ENCODE results near the gene PFKP.

Gene PFKP

DNA sequence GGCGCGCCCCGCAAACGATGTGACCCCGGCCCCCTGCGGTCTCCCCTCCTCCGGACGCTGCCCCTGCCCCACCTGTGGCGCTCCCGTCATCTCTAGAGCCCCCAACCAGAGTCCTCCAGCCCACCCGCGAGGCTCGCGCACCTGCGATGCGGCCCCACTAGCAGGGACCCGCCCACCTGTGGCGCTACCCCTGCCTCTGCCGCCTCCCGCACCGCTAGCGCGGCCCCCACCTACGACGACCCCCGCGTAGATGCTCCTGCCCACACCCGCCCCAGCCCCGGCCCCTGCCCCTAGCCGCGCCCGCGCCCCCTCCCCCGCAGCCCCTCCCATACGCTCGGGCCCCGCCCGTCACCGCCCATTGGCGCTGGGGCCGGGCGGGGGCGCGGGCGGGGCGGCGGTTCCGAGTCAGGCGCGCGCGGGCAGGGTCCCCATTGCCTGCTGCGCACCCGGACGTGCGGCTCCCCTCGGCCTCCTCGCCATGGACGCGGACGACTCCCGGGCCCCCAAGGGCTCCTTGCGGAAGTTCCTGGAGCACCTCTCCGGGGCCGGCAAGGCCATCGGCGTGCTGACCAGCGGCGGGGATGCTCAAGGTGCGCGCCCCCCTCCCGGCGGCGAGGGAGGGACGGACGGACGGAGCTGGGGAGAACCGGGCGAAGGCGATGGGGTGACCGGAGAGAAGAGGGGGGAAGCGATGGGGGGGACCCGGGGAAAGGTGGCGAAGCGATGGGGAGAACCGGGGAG is at the start of gene PFKP:
Gene PFKP (plus strand): TSS at position 431 of the 741 bp plus-strand sequence. CDS start 48 bp downstream, at position 479.
- H3K4me3 ChIP-seq (ENCODE audit: low read depth, low read length), result peak within 1 kb of the TSS; percentile 80

DNA sequence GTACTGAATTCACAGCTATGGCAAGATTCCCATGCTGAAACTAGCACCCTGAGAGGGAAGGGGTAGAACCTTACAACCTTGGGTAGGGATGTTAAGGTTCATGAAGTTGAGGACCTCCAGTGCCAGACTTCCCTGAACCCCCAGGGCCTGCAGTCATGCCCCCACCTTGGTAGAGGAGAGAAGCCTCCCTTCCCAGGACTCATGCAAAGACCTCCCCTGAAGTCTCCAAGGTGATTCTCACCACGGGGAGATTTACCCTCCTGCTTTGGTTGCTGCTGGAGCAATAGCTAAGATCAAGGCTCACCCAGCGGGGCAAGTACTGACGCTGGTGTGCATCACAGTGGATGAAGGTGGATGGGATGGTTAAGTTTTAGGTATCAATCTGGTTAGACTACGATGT is 49.1 kb upstream of the PFKP start:
- H3K4me3 ChIP-seq (ENCODE audit: low read depth, low read length), result no peak overlapping the region

DNA sequence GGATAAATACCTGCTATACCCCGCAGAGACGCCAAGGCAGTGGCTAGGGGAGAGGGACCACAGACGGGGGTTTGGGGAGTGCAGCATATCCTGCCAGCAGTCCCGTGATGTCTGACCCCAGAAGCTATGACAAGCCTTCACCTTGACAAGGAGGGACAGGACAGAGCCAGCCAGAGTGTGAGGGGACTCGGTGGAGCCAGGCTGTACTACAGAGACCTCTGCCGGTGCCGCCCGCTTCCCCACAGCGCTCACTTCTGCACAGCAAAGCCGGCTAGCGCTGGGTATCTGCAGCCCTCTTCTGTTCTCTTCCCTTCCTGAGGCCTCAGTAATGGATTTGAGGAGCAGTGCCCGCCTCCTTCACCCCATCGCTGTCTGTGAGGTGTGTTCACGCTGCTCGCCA is 47.0 kb upstream of the PFKP start:
- no peak overlapping the region for H3K4me3 ChIP-seq (ENCODE audit: low read depth, low read length)

DNA sequence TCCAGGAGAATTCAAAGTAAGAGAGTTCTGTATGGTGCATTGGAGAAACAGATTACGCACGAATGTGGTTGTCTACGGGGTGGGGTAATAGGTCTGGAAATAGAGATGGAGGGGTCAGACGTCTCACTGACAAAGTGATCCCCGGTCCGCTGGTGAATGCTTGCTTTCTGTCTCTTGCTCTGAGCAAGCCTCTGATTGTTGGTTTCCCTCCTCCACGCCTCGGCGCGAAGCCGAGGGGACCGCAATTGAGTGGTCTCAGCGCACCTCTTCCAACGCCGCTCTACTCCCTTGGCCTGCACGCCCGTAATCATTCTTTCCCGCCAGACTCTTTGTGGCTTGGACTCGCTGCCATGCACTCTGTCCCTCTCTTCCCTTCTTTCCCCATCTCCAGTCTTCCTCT is 46.5 kb upstream of the PFKP start:
- H3K4me3 ChIP-seq (ENCODE audit: low read depth, low read length), result no peak overlapping the region

DNA sequence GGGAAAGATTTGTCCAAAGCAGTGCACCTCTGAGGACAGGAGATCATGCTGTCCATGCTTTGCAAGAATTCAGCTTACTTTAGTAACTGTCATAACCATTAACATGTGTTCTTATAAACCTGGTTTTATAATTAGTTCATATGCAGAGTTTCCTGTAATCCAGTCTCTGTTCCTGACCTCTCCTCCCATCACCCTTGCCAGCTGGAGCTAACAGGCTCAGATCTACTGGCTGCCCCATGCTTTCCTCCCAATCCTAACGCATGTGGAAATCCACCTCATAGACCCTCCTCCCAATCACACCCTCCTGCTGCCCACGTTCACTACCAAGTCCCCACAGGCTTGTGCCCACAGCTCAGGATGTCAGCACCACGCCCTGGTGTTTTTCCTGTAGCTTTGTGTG is 45.3 kb upstream of the PFKP start:
- H3K4me3 ChIP-seq (ENCODE audit: low read depth, low read length), result no peak overlapping the region

DNA sequence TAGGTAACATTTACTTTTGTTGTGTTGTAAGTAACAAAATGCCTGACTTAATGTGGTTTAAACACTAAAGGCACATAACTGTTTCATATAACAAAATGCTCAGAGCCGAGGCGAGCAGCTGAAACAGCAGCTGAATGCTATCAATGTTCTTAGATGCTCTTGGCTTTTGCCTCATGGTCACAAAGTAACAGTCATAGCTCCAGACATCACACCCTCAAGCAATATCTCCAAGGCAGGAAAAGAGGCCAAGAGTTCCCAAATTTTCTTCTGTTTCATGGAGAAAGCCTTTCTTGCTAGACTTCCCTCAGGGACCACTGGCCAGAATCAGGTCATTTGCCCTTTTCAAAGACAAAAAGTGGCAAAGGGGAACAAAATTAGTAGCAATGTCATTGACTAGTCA is 43.5 kb upstream of the PFKP start:
- H3K4me3 ChIP-seq (ENCODE audit: low read depth, low read length), result no peak overlapping the region

DNA sequence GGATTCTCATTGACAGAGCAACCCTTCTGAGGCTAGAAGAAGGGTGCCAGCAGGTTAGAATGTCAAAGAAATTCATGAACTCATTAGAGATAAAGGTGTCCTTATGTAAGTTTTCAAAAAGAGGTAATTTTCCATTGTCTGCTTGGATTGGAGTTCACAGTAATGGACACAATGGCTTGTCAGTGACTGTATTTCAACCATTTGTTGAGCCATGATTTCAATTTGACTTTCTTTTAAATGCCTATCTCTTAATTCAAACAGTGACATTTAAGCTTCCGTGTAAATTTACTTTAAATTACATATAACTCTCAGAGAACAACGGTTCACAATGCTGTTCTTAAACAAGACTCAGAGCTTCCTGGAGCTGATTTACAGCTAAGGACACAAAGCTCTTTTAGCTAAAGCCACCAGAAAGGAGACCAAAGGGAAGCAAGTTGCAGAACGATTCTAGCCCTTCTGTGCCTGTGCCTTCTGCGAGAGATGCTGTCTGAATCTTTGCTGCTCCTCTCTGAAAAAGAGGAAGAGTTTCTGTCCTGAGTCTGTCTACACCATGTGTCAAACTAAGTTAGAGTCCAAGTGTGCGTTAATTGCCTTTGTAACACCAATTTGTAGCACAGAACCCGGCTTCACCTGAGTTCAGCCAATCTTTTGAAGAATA is 42.2 kb upstream of the PFKP start:
- H3K4me3 ChIP-seq (ENCODE audit: low read depth, low read length), result no peak overlapping the region

DNA sequence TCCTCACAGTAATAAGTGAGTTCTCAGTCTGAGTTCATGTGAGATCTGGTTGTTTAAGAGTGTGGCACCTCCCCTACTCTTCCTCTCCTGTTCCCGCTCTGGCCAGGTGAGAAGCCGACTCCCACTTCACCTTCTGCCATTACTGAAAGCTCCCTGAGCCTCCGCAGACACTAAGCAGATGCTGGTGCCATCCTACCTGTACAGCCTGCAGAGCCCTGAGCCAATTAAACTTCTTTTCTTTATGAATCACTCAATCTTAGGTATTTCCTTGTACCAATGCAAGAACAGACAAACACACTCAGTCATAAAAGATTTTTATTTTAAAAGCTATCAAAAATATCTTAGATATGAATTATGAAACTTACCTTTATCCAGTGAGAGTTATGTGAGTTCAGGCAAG is 39.5 kb upstream of the PFKP start:
- H3K4me3 ChIP-seq (ENCODE audit: low read depth, low read length), result no peak overlapping the region

DNA sequence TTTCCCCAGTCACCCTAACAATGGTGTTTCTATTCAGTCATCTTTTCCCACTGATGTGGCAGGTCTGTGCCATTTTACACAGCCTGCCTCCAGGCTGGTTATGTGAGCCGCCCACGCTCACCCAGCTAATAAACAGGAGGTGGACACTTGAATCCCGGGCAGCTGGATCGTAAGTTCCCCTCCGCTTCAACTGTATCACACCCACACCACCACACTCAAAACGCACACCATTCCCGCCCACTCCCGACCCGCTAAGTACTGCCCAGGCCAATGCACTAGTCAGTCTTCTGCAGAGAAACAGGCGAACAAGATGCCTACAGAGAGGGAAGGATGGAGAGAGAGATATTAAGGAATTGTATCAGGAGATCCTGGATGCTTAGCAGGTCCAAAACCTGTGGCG is 38.9 kb upstream of the PFKP start:
- H3K4me3 ChIP-seq (ENCODE audit: low read depth, low read length), result no peak overlapping the region

DNA sequence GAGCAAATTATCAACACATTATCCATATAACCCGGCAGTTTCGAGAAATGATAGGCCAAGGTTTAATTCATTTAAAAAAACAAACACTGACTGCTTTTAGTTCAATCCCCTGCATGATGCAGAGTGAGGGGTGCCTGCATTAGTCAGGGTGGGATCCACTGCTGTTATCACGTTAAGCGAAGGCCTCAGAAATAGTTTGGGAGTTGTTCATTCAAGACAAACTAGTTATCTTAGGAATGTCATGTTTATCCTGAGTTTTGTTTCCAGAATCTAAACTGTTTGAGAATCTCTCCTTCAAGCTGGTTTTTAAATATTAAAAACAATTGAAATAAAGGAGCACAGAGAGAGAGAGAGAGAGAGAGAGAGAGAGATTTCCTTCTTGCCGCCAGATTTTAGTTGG is 36.6 kb upstream of the PFKP start:
- no peak overlapping the region for H3K4me3 ChIP-seq (ENCODE audit: low read depth, low read length)

DNA sequence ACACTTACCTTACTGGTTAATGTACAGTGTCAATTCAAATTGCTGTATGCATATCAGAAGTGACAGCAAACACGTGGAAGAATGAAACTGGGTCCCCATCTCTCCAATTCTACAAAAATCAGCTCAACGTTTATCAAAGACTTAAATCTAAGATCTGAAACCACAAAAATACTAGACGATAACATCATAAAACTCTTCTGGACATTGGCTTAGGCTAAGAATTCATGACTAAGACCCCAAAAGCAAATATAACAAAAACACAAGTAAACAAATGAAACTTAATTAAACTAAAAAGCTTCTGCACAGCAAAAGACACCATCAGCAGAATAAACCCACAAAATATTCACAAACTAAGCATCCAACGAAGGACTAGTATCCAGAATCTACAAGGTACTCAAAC is 35.9 kb upstream of the PFKP start:
- no peak overlapping the region for H3K4me3 ChIP-seq (ENCODE audit: low read depth, low read length)

DNA sequence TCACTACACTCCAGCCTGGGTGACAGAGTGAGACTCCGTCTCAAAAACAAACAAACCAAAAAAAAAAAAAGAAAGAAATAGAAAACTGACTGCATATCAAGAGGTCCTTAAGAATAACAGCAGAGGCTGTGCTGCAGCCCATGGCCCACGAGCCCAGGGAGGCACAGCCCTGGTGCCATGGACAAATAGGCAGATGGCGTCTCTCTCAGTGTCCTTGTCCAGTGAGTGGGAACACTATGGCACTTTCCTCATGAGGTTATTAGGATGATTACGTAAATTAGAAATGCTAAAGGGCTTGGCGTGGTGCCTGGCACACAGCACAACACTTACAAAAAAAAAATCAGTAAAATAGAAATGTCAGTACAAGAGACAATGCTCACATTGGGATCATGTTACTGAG is 33.4 kb upstream of the PFKP start:
- H3K4me3 ChIP-seq (ENCODE audit: low read depth, low read length), result no peak overlapping the region

DNA sequence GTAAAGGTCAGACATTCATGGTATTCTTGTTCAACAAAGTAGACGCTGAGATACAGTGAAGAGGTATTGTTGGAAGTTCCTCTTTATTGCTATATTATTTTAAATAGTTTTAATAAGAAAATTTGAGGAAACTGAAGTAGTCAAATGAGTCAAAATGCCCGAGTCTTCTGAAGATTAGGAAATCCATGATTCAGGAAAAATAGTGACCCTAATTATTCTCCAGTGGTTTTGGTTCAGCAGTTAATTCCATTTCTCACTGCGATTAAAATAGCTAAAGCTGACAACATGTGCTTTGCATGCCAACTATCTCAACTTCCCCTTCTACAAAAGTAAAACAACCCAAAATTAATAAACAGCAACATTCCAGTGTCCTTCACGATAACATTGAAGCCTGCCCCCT is 32.7 kb upstream of the PFKP start:
- H3K4me3 ChIP-seq (ENCODE audit: low read depth, low read length), result no peak overlapping the region

DNA sequence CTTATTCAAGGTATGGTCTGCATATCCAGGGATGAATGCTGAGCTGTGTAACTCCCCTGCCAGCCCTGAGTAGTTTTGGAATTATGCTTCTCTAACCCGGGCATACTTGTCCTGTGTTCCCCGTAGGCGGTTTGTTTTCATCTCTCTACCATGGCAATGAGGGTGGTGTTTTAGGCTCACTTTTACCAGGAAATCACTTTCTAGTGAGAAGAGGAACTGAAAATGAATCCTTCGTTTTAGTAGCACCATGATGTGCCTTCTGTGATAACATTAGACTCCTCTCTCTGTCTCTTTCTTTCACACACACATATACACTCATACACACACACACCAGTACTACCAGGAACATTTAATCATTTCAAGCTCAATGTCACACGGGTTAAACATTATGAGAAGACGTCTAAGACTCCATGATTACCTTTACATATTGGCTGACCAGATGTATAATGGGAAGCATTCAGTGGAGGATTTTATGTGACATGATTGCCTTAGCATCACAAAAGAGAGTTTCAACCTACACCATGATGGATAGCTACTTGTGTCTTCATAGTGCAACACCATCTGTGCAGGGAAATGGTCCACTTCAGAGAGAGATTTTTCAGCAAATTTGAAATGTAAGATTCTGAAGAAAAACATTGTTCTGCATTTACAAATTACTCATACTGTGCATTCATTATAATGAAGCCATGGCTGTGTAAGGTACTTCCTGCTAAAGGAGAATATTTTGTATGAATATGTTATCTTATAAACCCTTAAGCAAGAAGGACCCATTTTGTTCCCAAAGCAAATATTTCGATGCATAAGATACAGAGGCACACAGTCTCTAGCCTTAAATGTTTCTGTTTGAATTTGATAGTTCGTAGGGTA is 31.0 kb upstream of the PFKP start:
- no peak overlapping the region for H3K4me3 ChIP-seq (ENCODE audit: low read depth, low read length)

DNA sequence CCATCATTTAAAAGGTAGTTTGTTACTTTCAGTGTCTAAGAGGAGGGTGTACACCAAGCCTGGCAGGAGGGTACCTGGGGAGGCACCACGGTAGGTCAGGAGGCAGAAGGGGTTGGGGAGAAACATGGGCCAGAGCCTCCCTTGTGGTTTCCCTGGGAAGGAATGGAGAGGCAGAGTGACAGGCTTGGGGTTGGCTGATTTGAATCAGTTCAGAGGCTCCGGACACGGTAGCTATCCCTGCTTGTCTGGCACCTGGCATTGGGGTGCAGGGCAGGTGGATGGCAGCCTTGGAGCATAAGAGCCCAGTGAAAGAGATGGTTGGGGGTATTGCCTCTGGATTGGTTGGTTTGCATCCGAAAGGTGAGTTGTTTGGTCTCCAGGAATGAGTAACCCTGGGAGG is 30.2 kb upstream of the PFKP start:
- H3K4me3 ChIP-seq (ENCODE audit: low read depth, low read length), result no peak overlapping the region

DNA sequence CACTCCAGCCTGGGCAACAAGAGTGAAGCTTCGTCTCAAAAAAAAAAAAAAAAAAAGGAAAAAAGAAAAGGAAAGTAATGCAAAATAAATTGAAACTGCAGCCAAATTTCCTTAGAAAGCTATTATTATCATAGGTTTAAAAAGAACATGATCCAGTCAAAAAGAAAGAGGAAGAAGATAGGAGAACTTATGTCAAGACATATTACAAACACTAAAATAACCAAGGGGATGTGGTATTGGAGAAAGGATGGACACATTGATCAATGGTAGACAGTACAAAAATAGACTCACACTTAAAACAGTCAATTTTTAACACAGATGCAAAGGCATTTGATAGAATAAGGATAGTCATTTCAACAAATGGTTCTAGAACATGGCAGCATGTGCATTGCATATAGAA is 27.3 kb upstream of the PFKP start:
- no peak overlapping the region for H3K4me3 ChIP-seq (ENCODE audit: low read depth, low read length)

DNA sequence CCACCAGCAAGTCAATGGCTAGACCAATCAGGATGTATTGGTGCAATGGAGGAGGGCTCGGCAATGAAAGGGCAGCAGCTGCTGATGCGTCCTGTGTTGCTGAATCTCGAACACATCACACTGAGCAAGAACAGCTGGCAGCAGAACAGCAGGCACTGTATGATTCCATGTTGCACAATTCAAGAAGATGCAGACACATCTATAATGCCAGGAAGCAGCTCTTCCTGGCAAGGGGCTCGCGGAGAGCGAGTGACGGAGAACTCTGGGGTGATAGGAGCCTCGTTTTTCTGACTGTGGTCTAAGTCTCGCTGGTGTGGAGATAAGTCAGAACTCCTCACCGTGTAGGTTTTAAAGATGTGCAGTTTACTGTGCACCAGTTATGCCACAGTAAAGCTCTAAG is 24.8 kb upstream of the PFKP start:
- H3K4me3 ChIP-seq (ENCODE audit: low read depth, low read length), result no peak overlapping the region

DNA sequence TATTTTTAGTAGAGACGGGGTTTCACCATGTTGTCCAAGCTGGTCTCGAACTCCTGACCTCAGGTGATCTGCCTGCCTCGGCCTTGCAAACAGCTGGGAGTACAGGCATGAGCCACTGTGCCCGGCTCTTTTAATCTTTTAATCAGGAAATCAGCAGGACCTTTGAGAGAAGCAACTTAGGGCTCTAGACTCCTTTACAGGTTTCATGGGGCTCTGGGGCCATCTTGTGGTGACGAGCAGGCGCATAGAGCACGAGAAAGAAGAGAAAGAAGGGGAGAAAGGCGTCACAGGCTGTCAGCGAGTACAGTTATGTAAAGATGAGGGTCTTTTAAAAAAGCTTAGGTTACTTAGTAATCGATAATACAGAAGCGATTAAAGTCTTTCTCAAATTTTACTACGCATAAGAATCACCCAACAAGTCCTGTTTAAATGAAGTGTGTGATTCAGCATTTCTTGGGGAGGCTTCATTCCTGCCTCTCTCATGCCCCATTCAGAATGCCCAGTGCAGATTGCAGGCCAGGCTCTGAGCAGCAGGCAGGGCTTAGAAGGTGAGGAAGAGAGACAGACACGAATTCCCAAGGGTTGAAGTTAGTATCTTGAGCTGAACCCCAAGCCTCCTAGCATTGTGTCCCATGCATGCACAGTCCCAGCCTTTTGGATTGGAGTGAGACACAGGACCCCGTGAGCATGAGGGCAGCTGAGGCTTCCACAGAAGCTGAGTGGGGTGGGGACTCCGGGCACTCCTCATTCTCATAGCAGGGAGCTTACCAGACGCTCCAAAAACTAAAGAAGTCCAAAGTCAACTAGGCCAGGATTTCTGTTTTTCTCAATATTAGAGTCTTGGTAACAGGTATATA is 23.6 kb upstream of the PFKP start:
- H3K4me3 ChIP-seq (ENCODE audit: low read depth, low read length), result no peak overlapping the region

DNA sequence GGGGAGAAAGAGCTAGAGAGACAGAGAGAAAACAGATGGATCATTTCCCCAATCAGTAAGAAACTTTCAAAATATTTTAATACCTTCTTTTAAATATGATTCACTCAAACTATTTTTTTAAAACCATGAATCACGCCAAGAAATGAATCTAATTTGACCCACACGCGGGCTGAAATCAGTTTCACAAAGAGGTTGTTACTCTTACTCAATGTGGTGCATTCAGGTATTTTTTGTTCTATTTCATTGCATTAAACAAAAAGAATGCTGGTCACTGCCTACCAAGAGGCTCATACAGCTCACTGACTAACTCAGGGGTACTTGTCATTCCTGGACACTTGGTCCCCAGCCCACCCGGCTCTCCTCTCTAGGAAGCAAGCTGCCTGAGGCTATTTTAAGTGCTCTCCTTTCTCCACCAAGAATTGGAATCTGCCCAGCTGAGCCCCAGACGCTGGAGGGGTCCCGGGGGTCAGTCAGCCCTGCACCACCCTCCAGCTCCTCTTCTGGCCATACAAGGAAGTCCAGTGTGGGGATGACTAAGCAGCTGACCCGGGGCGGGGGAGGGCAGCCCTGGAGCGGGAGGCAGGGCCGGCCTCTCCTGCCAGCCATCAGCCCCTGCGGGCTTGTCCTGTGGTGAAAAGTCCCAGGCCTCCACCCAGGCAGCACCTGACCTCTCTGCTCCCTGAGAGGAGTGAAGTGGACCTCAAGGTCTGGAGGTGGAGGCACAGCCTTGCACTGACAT is 21.7 kb upstream of the PFKP start:
- no peak overlapping the region for H3K4me3 ChIP-seq (ENCODE audit: low read depth, low read length)

DNA sequence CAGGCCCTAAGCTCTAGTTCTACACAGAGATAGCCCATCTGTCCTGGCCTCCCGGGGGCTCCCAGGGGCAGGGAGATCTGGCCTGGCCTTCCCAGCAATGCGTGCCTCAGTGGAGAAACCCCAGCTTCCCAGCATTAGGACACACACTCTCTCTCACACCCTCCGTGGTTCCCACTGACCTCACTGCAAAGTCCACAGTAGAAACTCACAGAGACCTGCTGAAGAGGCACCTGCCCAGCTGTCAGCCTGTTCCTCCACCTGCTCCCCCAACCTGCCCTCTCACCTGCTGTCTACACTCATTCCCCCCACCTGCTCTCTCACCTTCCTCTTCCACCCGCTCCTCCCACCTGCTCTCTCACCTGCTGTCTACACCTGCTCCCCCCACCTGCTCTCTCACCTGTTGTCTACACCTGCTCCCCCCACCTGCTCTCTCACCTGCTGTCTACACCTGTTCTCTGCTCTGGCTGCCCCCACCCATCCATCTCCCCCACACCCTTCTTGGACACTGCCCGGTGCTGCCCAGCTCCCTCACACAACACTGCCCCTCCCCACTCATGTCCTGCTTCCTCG is 21.1 kb upstream of the PFKP start:
- no peak overlapping the region for H3K4me3 ChIP-seq (ENCODE audit: low read depth, low read length)

Data from iPS-11a (cell line).